SK-N-SH treated with all-trans-retinoic acid at 6 μM for 48 hours (cell line): ENCODE data around the gene MTOR.
A peak's percentile ranks its signal among the peaks of the same experiment; 100 is the strongest.

Source experiments
- ATAC-seq: fragments of 200-7000 bp; cut with Tn5 transposase; 3 replicates; pipeline ENCODE4 v1.9.1; 2020; ENCODE audit warnings: mild to moderate bottlenecking, moderate library complexity
- ARNTL ChIP-seq: fragments of 450-650 bp; formaldehyde crosslinking; IDR thresholded peaks from 2 replicates; pipeline ENCODE4 v1.5.0; 2020; ENCODE audit warnings: low read depth, mild to moderate bottlenecking, moderate library complexity, borderline replicate concordance
- BACH2 ChIP-seq: fragments of 250-450 bp; sonication (Bioruptor Pico); IDR thresholded peaks from 2 replicates; pipeline ENCODE4 v1.9.0; 2021; ENCODE audit warnings: mild to moderate bottlenecking, borderline replicate concordance
- CREB5 ChIP-seq: fragments of 250-450 bp; sonication (Bioruptor Pico); IDR thresholded peaks from 2 replicates; pipeline ENCODE4 v1.5.1; 2020; ENCODE audit warnings: low read depth, mild to moderate bottlenecking, moderate library complexity
- CSDC2 ChIP-seq: fragments of 250-450 bp; sonication (Bioruptor Pico); IDR thresholded peaks from 2 replicates; pipeline ENCODE4 v1.5.0; 2020; ENCODE audit warnings: mild to moderate bottlenecking, moderate library complexity
- ESRRG ChIP-seq: fragments of 250-450 bp; sonication (Bioruptor Pico); IDR thresholded peaks from 2 replicates; pipeline ENCODE4 v1.6.1; 2021; ENCODE audit warnings: mild to moderate bottlenecking
- GLIS3 ChIP-seq: fragments of 250-450 bp; sonication (Bioruptor Pico); IDR thresholded peaks from 2 replicates; pipeline ENCODE4 v1.5.0; 2020; ENCODE audit warnings: mild to moderate bottlenecking, moderate library complexity
- ISL1 ChIP-seq: fragments of 250-450 bp; sonication (Bioruptor Pico); IDR thresholded peaks from 2 replicates; pipeline ENCODE4 v2.1.2; 2022; ENCODE audit warnings: mild to moderate bottlenecking, moderate library complexity
- OSR1 ChIP-seq: fragments of 250-450 bp; sonication (Bioruptor Pico); IDR thresholded peaks from 2 replicates; pipeline ENCODE4 v1.8.0; 2022; ENCODE audit warnings: moderate library complexity, mild to moderate bottlenecking, inconsistent platforms
- POU6F1 ChIP-seq: fragments of 250-450 bp; sonication (Bioruptor Pico); IDR thresholded peaks from 2 replicates; pipeline ENCODE4 v1.8.0; 2021; ENCODE audit warnings: low read depth, mild to moderate bottlenecking, moderate library complexity, borderline replicate concordance
- PPARA ChIP-seq: fragments of 250-450 bp; sonication (Bioruptor Pico); IDR thresholded peaks from 2 replicates; pipeline ENCODE4 v1.5.0; 2020; ENCODE audit warnings: mild to moderate bottlenecking, borderline replicate concordance
- RARB ChIP-seq: fragments of 250-450 bp; sonication (Bioruptor Pico); IDR thresholded peaks from 2 replicates; pipeline ENCODE4 v1.8.0; 2021; ENCODE audit warnings: mild to moderate bottlenecking, moderate library complexity
- TCF4 ChIP-seq: fragments of 250-450 bp; sonication (Bioruptor Pico); IDR thresholded peaks from 2 replicates; pipeline ENCODE4 v1.8.0; 2021; ENCODE audit warnings: mild to moderate bottlenecking, moderate library complexity, borderline replicate concordance
- TOX ChIP-seq: fragments of 250-450 bp; sonication (Bioruptor Pico); IDR thresholded peaks from 2 replicates; pipeline ENCODE4 v1.8.0; 2021; ENCODE audit warnings: mild to moderate bottlenecking, moderate library complexity, borderline replicate concordance
- TSHZ2 ChIP-seq: fragments of 250-450 bp; sonication (Bioruptor Pico); IDR thresholded peaks from 2 replicates; pipeline ENCODE4 v1.5.0; 2020; ENCODE audit warnings: mild to moderate bottlenecking, moderate library complexity
- ZC3H10 ChIP-seq: fragments of 250-450 bp; sonication (Bioruptor Pico); IDR thresholded peaks from 2 replicates; pipeline ENCODE4 v1.5.1; 2021; ENCODE audit warnings: mild to moderate bottlenecking, moderate library complexity
- ZFP3 ChIP-seq: fragments of 250-450 bp; sonication (Bioruptor Pico); IDR thresholded peaks from 2 replicates; pipeline ENCODE4 v1.5.0; 2020; ENCODE audit warnings: mild to moderate bottlenecking, moderate library complexity
- ZFP30 ChIP-seq: fragments of 450-650 bp; formaldehyde crosslinking; IDR thresholded peaks from 2 replicates; pipeline ENCODE4 v1.5.0; 2022; ENCODE audit warnings: mild to moderate bottlenecking, moderate library complexity
- ZNF565 ChIP-seq: fragments of 450-650 bp; formaldehyde crosslinking; conservative IDR thresholded peaks from 2 replicates; pipeline ENCODE4 v1.5.0; 2020; ENCODE audit warnings: low read depth, mild to moderate bottlenecking, moderate library complexity
- ZNF70 ChIP-seq: fragments of 450-650 bp; formaldehyde crosslinking; IDR thresholded peaks from 2 replicates; pipeline ENCODE4 v1.5.0; 2020; ENCODE audit warnings: mild to moderate bottlenecking, moderate library complexity
- ZNF8 ChIP-seq: fragments of 450-650 bp; formaldehyde crosslinking; IDR thresholded peaks from 2 replicates; pipeline ENCODE4 v1.5.0; 2020; ENCODE audit warnings: mild to moderate bottlenecking, moderate library complexity
- TF ChIP-seq, protein P1 (sequence below): fragments of 250-450 bp; sonication (Bioruptor Pico); IDR thresholded peaks from 2 replicates; pipeline ENCODE4 v1.5.1; 2021; ENCODE audit warnings: mild to moderate bottlenecking, moderate library complexity

The MTOR gene

GRCh38 chr1:11262171-11263049 is at the start of gene MTOR:
TSS of gene MTOR (minus strand) at chr1:11262551. CDS start at chr1:11259409, 3,142 bp downstream.
- TF ChIP-seq TSHZ2 (CRISPR knock-in tag) (no peak), PPARA (CRISPR knock-in tag) (no peak), TCF4 (CRISPR knock-in tag) (no peak), ESRRG (no peak), OSR1 (CRISPR knock-in tag) (no peak), ARNTL (CRISPR knock-in tag) (no peak), ISL1 (CRISPR knock-in tag) (no peak), ZFP3 (CRISPR knock-in tag) (no peak), ZNF70 (no peak), RARB (CRISPR knock-in tag) (no peak), POU6F1 (CRISPR knock-in tag) (no peak), BACH2 (CRISPR knock-in tag) (no peak), CSDC2 (no peak), TOX (CRISPR knock-in tag) (no peak), ZFP30 (no peak)
- peak; percentile 99 for ATAC-seq

- TF ChIP-seq CREB5 (no peak), OSR1 (CRISPR knock-in tag) (no peak), ZNF8 (CRISPR knock-in tag) (no peak), TOX (CRISPR knock-in tag) (no peak)
- TF ChIP-seq, all 23 proteins: peak for 0
- no peak for ATAC-seq
These were observed 47.0 kb upstream of the MTOR start for GRCh38 chr1:11309385-11309784.

DNA sequence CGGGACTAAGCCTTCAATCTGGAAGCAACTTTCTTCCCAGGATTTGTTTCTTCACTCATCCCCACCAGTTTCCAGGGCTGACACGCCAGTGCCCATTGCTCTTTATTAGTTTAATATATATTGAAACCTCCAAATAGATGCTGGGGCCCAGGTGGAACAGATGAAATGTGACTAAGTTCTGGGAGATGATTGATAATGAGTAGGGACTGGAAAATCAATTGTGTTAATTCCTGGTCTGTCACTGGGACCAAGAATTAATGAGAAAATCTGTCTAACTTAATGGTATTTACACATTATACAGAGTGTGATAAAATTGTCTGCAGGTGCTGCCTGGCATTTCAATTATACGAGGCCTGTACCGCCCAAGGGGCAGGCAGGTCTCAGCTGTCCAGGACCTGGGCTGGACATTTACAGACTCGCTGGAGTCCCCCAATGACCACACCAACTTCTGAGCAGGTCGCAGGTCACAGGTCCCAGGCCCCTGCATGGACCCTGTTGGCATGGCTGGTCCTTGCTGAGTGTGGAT is 46.4 kb upstream of the MTOR start:
- no peak for ATAC-seq
- no peak for TF ChIP-seq TOX (CRISPR knock-in tag)
- no peak for TF ChIP-seq GLIS3
- TF ChIP-seq ZNF565, result no peak
- TF ChIP-seq ZNF70, result no peak

DNA sequence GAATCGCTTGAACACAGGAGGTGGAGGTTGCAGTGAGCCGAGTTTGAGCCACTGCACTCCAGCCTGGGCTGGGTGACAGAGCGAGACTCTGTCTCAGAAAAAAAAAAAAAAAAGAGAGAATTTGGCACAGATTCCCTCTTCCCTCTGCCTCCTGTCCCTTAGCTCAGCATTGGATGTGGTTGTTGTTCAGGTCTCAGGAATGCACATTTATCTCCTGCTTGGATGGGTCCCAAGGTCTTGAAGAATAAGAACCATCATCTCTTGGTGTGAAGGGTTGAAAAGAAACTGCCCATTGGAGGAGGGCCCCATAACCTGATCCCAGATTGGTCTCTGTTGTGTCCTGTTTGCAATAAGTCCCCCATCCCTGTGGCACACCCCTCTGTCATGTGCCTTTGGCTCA is 45.5 kb upstream of the MTOR start:
- peak; percentile 48; the same call in 2 of the 3 replicates for ATAC-seq
- TF ChIP-seq TOX (CRISPR knock-in tag) (no peak), RARB (CRISPR knock-in tag) (no peak), ZC3H10 (no peak), PPARA (CRISPR knock-in tag) (no peak), ESRRG (no peak), ZNF565 (no peak), TSHZ2 (CRISPR knock-in tag) (no peak), ISL1 (CRISPR knock-in tag) (no peak), ZNF8 (CRISPR knock-in tag) (no peak), OSR1 (CRISPR knock-in tag) (no peak), CSDC2 (no peak), POU6F1 (CRISPR knock-in tag) (no peak)
- TF ChIP-seq, protein P1, sequence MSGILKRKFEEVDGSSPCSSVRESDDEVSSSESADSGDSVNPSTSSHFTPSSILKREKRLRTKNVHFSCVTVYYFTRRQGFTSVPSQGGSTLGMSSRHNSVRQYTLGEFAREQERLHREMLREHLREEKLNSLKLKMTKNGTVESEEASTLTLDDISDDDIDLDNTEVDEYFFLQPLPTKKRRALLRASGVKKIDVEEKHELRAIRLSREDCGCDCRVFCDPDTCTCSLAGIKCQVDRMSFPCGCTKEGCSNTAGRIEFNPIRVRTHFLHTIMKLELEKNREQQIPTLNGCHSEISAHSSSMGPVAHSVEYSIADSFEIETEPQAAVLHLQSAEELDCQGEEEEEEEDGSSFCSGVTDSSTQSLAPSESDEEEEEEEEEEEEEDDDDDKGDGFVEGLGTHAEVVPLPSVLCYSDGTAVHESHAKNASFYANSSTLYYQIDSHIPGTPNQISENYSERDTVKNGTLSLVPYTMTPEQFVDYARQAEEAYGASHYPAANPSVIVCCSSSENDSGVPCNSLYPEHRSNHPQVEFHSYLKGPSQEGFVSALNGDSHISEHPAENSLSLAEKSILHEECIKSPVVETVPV, result no peak
